HG02763 (cell line): ENCODE measurements around the gene BLOC1S4.
"Not testable (repeated sequence)": the region's sequence is repeated elsewhere in the genome, so short reads cannot be mapped to it uniquely, and the experiment has no call there.

ENCODE experiments used
- ATAC-seq: cut with Tn5 transposase; IDR thresholded peaks from one replicate; pipeline ENCODE4 v1.9.1; 2021; ENCODE audit warnings: mild to moderate bottlenecking, moderate library complexity; ENCODE audit not compliant: unreplicated experiment

BLOC1S4 gene

GRCh38 chr4:6716958-6717655 is 1.1 kb downstream of the BLOC1S4 start:
- ATAC-seq, result no peak

DNA sequence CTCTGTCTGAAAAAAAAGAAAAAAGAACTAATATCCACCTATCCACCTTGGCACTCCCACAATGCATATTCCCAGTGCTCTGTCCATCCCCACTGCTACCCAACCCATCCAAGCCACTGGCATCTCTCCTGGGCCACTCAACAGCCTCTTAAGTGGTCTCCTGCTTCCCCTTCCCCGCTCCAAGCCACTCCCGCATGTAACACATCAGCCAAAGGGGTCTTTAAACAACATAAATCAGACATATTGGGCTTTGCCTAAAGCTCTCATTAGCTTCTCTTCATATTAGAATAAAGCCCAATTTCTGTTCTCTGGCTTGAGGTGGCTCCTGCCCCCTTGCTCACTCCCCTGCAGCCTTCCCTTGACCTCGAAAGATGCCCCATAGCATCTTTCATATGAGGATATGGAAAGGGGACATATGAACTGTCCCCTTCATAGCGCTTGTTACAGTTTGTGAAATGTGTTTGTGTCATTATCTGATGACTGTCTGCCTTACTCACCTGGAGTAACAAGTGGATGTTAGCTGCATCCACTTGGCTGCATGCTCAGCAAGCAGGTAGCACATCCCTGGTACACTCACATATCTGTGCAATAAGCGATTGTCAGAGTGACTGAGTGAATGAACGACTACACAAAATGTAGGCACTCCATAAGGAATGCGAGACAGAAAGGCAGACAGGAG is 3.1 kb downstream of the BLOC1S4 start:
- no peak for ATAC-seq

GRCh38 chr4:6719611-6720179 is 3.7 kb downstream of the BLOC1S4 start:
- ATAC-seq, result no peak

DNA sequence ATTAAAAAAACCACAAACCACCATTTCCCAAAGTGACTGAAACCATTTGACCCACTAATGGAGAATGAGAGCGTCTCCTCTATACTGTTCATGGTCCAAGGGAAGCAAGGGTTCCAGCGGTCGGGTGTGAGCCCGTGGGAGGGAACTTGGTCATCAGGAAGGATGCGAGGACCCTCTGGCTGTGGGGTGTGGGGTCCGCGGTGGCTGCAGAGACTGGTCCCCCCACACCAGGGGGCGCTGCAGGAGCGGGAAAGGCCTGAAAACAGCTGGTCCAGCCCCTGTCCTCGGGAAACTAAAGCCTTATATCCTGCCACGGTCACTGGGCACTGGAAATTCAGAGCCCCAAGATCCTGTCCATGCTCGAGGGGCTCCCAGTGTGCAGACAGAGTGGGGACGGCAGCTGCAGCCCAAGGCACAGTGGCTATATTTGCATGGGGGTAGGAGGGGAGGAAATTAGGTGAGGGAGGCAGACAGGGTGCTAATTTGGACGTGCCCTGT is 4.3 kb downstream of the BLOC1S4 start:
- no peak for ATAC-seq

DNA sequence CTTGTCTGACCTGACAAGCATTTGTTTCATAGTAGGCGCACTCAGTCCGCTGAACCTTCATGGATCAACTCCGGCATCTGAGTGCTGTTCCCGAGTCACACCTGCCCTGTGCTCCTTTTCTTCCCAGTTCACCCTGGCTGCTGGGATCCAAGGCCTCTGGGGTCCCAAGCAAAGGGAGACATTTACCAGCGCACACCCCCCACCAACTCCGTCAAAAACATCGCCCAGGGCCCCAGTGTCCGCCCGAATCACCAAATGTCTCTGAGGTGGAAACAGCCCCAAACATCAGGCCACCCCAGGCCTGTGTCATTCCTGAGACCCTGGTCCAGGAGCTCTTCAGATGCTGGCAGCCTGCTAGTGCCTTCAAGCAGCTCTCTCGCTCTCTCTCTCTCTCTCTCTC is 5.1 kb downstream of the BLOC1S4 start:
- ATAC-seq, result no peak

GRCh38 chr4:6722891-6723290 is 6.9 kb downstream of the BLOC1S4 start:
- ATAC-seq, result no peak

DNA sequence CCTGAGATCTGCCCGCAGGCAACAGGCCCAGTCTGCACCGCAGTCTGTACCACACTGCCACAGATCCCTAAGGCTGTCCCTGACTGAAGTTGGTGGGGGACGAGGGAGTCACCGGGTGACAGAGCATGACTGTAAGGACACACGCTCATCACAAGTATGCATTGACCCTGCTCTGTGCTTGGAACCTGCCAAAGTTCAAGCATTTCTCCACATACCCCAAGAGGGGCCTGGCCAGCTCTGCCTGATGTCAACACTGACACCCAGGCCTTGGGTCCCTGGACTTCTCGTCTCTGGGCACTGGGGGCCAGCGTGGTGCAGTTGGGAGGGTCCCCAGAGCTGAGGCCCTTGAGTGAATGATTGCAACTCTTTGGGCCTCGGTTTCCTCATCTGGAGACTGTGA is 7.9 kb downstream of the BLOC1S4 start:
- no peak for ATAC-seq

GRCh38 chr4:6724421-6725111 is 8.6 kb downstream of the BLOC1S4 start:
- ATAC-seq, result no peak

DNA sequence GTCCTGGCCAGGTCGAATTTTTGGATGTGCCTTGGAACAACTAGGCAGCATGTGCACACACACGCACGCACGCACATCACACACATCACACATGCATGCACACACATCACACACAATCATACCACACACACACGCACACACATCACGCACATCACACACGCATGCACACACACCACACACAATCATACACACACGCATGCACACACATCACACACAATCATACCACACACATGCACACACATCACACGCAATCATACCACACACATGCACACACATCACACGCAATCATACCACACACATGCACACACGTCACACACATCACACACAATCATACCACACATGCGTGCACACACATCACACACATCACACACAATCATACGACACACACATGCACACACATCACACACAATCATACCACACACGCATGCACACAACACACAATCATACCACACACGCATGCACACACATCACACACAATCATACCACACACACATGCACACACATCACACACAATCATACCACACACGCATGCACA is 9.5 kb downstream of the BLOC1S4 start:
- not testable (repeated sequence) for ATAC-seq

DNA sequence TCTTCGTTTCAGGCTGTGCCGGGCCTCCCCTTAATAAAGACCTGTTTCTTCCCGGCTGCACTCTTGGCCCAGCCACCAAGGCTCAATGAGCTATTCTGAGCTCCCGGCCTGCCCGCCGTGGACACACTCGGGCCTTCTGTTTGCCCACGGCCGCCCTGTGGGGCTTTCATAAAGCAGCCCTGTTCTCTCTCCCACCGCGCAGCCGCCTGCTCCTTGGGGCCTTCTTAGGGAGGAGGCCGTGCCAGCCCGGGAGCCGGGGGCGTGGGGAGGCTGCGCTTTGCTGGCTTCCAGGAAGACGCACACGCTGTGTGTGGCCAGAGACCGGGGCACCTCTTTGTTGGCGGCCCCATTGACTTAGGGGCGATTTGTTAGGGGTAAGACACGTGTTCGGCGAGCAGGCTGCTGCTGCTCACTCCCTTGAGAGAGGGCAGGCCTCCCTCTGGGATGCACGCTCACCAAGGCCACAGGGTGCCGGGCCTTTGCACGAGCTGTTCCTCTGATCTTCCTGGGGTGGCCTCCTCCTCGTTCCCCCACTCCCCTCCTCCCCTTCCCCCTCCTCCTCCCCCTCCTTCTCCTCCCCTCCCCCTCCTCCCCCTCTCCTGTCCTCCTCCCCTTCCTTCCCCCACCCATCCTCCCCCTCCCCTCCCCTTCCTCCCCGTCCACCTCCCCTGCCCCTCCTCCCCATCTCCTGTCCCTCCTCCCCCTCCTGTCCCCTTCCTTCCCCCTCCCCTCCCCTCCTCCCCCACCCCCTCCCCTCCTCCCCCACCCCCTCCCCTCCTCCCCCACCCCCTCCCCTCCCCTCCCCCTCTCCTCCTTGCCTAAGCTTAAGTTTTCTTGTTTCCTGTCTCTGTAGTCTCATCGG is 11.3 kb downstream of the BLOC1S4 start:
- ATAC-seq, result no peak

- ATAC-seq, result no peak
Observed at GRCh38 chr4:6727943-6728250, 11.9 kb downstream of the BLOC1S4 start.

DNA sequence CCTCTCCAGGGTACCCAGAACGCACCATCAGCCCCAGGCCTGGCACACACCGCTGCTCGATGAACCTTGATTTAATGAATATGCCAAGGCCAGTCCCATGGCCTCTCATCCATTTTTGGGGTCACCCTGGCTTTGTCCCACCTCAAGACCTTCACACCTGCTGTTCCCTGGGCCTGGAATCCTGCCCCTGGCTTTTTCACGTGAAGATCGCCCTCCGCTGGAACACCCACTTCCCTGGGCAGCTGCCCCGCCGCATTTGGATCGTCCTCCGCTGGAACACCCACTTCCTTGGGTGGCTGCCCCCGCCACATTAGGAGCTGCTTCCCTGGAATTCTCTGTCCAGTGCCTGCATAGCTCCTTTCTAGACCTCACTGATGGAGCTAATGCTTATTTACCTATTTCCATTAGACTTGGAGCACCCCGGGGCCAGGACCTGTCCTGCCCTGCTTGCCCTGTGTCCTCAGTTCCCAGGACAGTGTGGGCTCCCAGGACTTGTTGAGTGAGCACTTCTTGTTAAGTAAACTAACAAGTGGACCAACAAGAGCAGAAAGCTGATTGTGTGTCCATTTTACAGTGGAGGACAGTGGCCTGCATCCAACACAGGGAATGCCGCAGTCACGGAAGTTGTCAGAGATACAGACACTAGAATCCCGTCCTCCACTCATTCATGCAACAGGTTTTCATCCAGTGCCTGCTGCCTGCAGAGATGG is 12.5 kb downstream of the BLOC1S4 start:
- no peak for ATAC-seq

DNA sequence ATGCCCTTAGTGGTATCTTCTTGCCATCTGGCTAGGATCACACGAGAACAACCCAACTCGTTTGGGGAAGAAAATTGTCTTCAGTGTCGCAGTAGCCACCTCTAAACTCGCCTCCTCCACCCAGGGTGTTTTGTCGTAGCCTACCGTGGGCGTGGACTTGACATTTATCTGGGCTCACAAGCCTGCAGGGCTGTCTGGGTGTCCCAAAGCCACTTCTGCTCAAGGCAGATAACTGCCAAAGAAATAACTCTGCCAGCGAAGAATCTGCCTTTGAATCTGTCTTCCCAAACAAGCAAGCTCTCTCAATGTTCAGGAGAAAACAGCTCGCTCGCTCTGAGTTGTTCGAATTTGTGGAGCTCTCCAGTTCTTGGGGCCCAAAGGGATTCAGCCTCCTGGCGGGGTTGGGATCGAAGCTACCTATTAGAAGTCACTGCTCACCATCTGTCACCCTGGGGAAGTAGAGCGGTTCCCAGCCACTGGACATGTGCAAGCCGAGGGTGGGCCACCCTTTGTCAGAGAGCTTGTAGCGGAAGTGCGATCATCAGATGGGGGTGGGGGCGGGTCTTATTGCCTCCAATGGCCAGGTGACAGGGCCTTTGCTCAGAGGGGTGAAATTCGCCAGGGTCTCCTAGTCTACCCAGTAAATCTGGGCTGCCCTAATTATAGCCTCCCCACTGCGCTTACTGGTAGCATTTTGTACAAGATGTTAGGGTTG is 14.8 kb downstream of the BLOC1S4 start:
- no peak for ATAC-seq

DNA sequence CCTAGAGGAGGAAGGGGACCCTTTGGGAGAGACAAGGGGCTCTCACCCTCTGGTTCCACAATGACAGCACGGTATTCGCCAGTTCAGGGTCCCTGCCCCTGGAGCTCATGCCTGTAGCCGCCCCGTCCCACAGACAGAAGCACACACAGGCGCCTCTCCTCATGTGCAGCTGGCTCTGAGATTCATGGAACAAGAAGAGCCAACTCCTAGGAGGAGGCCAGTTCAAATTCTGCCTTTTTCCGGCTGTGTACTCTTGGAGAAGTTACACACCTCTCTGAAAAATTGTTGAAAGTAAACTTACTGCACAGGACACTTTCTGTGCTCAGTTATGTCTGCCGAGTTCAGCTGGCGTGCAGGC is 15.3 kb downstream of the BLOC1S4 start:
- no peak for ATAC-seq

DNA sequence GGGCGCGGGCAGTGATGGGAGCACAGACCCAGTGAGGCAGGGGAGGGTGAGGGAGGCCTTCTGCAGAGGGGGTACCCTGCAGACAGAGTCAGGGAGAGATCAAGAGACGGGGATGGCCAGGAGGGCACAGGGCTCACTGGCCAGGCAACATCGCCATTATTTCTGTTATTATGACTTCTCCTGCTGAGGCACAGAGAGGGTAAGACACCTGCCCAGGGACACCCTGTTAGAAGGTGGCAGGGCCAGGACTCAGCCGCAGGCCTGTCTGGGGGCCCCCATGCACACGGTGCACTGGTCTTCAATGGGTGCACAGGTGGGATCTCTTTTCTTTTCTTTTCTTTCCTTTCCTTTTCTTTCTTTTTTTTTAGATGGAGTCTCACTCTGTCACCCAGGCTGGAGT is 15.8 kb downstream of the BLOC1S4 start:
- no peak for ATAC-seq

DNA sequence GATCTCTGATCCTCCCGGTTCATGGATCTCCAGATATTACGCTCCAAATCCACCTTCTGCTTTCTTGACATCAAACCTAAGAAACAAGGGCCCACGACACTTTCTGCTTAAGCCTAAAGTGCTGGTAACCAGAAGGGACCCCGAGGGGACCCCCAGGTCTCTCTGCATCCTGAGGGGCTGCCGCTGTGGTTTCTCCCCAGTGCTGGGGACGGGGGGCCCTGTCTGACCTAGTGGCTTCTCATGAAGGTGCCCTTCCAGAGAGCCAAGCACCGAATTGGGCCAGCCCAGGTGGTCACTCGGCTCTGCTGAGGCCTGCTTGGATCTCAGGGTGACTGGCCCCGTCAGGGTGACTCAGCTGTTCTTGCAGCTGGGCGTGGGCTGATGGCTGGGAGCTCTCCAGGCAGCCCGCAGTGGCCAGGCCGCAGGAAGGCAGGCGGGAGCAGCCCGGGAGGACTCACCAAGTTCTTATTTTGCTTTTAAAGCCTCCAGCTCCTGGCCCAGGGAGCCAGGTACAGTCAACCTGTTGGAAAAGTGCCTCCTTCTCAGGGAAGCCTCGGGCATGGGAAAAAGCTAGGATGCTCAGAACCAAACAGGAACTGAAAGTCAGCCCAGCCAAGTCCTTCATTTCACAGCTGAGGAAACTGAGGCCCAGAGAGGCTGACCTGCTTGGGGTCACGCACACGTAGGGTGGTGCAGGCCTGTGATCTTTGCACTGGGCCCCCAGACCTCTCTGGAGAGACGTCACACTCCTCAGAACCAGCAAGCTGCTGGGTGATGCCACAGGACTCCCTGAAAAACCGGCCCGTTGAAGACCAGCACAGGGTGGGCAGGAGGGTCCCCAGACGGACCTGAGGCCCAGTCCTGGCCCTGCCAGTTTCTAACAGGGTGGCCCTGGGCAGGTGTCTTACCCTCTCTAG is 16.7 kb downstream of the BLOC1S4 start:
- no peak for ATAC-seq

DNA sequence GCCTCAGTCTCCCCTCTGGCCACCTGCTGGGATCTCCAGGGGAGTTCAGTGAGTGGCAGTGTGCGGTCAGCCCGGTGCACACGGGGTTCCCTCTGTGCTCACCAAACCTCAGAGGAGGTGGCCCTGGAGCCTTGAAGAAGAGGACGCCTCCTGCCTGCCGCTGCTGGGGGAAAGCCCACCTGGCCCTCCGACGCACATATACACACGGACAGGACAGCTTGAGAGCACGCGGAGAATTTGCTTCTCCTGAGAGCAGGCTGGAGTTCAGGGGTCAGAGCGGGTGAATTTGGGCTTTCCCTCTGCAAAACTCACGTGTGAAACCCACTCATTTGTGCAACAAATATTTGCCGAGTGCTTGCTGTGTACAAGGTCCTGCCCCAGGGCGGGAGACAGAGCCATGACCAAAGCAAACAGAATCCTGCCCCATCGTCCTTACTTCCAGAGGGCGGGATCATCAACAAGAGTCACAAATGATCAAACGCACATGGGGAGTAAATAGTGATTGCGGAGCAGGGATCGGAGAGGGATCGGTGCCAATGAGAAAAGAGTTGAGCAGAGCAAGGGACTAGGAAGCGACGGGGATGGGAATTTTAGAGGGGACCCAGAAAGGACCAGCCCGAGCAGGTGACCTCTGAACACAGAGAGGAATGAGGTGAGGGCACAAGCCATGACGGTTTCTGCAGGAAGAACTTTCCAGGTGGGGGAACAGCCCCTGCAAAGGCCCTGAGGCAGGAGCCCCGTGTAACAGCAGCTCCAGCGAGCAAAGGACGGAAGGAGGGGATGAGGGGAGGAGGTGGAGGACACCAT is 17.6 kb downstream of the BLOC1S4 start:
- ATAC-seq, result no peak
